ENCODE measurements around the gene EYS. TPM values are rescaled to one million over a fixed set of nuclear protein-coding genes. Genes with fewer than 3 reads are reported as not detected.

The EYS gene
- total and polyA plus RNA-seq, 8 donors: 0.55 to 0.58 TPM; not detected in 6

GRCh38 chr6:64815718-64816117, 891.3 kb downstream of the EYS start:
- no peak for DNase-seq
- peaks cover 0 to 3% (median 0%) of the 10 kb centered on the region in 4 donors for H3K9me3 ChIP-seq
- H3K4me1 ChIP-seq: no peaks in the 10 kb centered on the region
- intact Hi-C loops (cut with DNase I; ENCODE audit: low total_unique reads): no loop called here
- H3K27ac ChIP-seq: no peak overlapping the region
- TF ChIP-seq POLR2AphosphoS5 (IDR thresholded peaks at IDR 0.05): no peak
- TF ChIP-seq, protein P1, sequence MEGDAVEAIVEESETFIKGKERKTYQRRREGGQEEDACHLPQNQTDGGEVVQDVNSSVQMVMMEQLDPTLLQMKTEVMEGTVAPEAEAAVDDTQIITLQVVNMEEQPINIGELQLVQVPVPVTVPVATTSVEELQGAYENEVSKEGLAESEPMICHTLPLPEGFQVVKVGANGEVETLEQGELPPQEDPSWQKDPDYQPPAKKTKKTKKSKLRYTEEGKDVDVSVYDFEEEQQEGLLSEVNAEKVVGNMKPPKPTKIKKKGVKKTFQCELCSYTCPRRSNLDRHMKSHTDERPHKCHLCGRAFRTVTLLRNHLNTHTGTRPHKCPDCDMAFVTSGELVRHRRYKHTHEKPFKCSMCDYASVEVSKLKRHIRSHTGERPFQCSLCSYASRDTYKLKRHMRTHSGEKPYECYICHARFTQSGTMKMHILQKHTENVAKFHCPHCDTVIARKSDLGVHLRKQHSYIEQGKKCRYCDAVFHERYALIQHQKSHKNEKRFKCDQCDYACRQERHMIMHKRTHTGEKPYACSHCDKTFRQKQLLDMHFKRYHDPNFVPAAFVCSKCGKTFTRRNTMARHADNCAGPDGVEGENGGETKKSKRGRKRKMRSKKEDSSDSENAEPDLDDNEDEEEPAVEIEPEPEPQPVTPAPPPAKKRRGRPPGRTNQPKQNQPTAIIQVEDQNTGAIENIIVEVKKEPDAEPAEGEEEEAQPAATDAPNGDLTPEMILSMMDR (IDR thresholded peaks at IDR 0.05): no peak
- no peak for TF ChIP-seq EP300 (IDR thresholded peaks at IDR 0.05)
- no peak for TF ChIP-seq POLR2A (IDR thresholded peaks at IDR 0.05)
- 32 to 46% (median 41%) methylated on average over 2 of the region's 2 CpGs for WGBS, 5 donors
- no peak overlapping the region for H3K4me3 ChIP-seq
- no peaks in the 10 kb centered on the region for H3K36me3 ChIP-seq
- H3K27me3 ChIP-seq: no peaks in the 10 kb centered on the region

DNA sequence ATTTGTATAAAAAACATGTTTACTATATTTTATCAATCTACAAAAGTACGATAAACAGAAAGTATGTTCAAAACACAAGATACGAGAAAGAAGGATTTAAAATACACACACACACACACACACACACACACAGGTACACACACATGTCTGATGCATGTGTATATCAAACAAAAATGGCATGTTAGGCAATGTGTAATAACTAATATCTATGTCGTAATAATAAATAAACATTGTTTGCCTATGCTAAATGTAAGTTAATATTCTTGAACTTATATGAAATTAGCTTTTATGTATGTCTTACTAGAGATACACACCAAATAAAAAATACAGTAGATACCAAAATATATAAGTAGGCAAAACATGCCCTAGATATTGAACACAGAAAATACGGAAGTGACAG, 894.9 kb downstream of the EYS start:
- Histone ChIP-seq H3K36me3 (no peaks in the 10 kb centered on the region), H3K4me3 (no peak overlapping the region), H3K27ac (no peak overlapping the region), H3K4me1 (no peaks in the 10 kb centered on the region), H3K27me3 (no peaks in the 10 kb centered on the region), H3K9me3 (no peaks in the 10 kb centered on the region)
- intact Hi-C loops (cut with DNase I; ENCODE audit: low total_unique reads): no loop called here
- DNase-seq: no peak
- WGBS, 5 donors: 76 to 92% (median 87%) methylated on average over 4 of the region's 4 CpGs
- no peak for TF ChIP-seq POLR2A (IDR thresholded peaks at IDR 0.05)
- TF ChIP-seq, protein P1 (IDR thresholded peaks at IDR 0.05): no peak
- TF ChIP-seq POLR2AphosphoS5 (IDR thresholded peaks at IDR 0.05): no peak
- no peak for TF ChIP-seq EP300 (IDR thresholded peaks at IDR 0.05)

DNA sequence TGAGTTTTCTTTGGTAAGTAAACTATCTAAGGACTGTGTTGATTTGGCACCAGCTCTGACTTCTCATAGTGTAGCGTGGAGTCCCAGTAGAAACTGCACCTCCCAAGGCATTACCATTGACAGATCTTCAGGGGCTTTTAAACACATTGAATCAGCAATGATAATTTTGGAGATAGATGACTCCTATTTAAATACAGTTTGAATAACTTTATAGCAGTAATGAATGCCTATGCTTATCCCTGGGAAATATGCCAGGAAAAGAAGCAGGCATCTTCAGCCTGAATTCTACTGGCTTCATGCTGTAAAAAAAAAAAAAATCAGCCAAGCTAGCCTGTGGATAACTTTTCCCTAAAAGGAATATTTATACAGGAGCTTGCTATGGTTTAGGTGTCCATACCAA, 895.9 kb downstream of the EYS start:
- Histone ChIP-seq H3K9me3 (no peaks in the 10 kb centered on the region), H3K27ac (no peak overlapping the region), H3K27me3 (no peaks in the 10 kb centered on the region), H3K4me3 (no peak overlapping the region), H3K36me3 (no peaks in the 10 kb centered on the region), H3K4me1 (no peaks in the 10 kb centered on the region)
- TF ChIP-seq POLR2A (IDR thresholded peaks at IDR 0.05) (no peak), POLR2AphosphoS5 (IDR thresholded peaks at IDR 0.05) (no peak), EP300 (IDR thresholded peaks at IDR 0.05) (no peak)
- TF ChIP-seq, protein P1 (IDR thresholded peaks at IDR 0.05): no peak
- intact Hi-C loops (cut with DNase I; ENCODE audit: low total_unique reads): no loop called here
- WGBS, 5 donors: 56 to 81% (median 74%) methylated on average over 1 of the region's 1 CpG
- DNase-seq: peak in 1 of 2 donors; percentile 20

DNA sequence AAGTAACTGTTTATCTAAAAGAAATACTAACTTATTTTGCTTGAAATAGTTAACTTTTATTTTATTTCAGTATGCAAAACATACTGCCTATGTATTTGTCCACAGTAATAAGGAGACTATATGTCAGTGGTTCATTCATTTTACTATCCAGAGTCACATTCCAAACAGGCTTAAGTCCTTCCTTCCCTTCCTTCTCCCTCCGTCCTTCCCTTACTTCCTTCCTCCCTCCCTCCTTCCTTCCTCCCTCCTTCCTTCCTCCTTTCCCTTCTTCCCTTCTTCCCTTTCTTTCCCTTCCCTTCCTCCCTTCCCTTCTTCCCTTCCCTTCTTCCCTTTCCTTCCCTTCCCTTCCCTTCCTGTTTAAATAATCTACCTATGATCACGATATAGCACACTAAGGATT, 899.2 kb downstream of the EYS start:
- intact Hi-C loops (cut with DNase I; ENCODE audit: low total_unique reads): no loop called here
- DNase-seq: no peak
- peaks cover 0 to 4% (median 0%) of the 10 kb centered on the region in 4 donors for H3K9me3 ChIP-seq
- H3K4me1 ChIP-seq: no peaks in the 10 kb centered on the region
- H3K27ac ChIP-seq: no peak overlapping the region
- H3K36me3 ChIP-seq: no peaks in the 10 kb centered on the region
- no peaks in the 10 kb centered on the region for H3K27me3 ChIP-seq
- no peak overlapping the region for H3K4me3 ChIP-seq
- TF ChIP-seq, protein P1 (IDR thresholded peaks at IDR 0.05): no peak
- no peak for TF ChIP-seq POLR2AphosphoS5 (IDR thresholded peaks at IDR 0.05)
- no peak for TF ChIP-seq EP300 (IDR thresholded peaks at IDR 0.05)
- no peak for TF ChIP-seq POLR2A (IDR thresholded peaks at IDR 0.05)
- 47 to 65% (median 54%) methylated on average over 2 of the region's 2 CpGs for WGBS, 5 donors

All from stomach (tissue), 9 donors.